ENCODE results near the gene SHMT2.

- TF ChIP-seq CTCF (conservative IDR thresholded peaks at IDR 0.05; ENCODE audit: low read depth, low read length) (no peak), POLR2A (IDR thresholded peaks at IDR 0.05; ENCODE audit: low read depth, low read length) (no peak), MAFK (IDR thresholded peaks at IDR 0.05; ENCODE audit: low read depth, low read length) (no peak), RAD21 (IDR thresholded peaks at IDR 0.05; ENCODE audit: low read length) (no peak), MXI1 (IDR thresholded peaks at IDR 0.05; ENCODE audit: borderline replicate concordance, low read depth, low read length) (no peak), MAZ (IDR thresholded peaks at IDR 0.05; ENCODE audit: borderline replicate concordance, low read depth, low read length) (no peak), FOS (IDR thresholded peaks at IDR 0.05; ENCODE audit: low read depth, low read length) (no peak), RCOR1 (IDR thresholded peaks at IDR 0.05; ENCODE audit: insufficient replicate concordance, low read length) (no peak)
Observed at GRCh38 chr12:57209916-57210315, 19.6 kb upstream of the SHMT2 start.

All from IMR-90 (cell line).